CD4-positive, alpha-beta T cell treated with Interferon alpha-2 for 1 hour (primary cell): Measurements from ENCODE around the gene CAPN15.
"Not testable (repeated sequence)": the region's sequence is repeated elsewhere in the genome, so short reads cannot be mapped to it uniquely, and the experiment has no call there.

ENCODE experiments used
- DNase-seq, 2 donors: peaks; one replicate each; pipeline ENCODE4 v3.0.0-alpha.2; 2020 to 2022

Gene CAPN15

DNA sequence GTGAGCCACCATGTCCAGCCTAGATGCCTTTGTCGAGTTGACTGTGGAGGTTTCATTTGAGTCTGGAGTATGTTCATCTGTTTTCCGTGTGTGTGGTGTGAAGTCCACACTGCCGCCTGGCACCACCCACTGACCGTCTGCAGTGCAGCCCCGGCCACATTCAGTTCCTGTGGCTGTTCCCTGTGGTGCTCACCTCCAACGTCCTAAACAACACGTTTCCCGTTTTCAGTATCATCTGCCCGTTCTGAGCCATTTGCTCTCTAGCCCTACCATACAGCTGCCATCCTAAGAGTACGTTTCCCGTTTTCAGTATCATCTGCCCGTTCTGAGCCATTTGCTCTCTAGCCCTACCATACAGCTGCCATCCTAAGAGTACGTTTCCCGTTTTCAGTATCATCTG lies 20.0 kb upstream of the CAPN15 start:
- not testable (repeated sequence) for DNase-seq

DNA sequence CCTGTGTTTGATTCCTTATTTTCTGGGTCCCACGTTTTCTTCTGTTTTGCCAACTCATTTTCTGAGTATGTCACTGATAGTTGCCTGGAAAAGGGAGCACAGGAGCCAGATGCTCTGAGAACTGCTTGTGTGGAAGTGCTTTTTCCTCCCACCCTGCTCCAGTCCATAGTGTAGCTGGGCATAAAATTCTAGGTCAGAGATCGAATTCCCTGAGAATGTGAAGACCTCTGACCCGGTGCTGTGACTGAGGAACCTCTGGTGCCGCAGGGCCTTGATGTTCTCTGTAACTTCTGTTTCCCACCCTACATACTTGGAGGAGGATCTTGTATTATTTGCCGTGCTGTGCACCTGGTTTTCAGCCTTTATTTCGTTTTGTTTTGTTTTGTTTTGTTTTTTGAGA lies 19.5 kb upstream of the CAPN15 start:
- no peak for DNase-seq

DNA sequence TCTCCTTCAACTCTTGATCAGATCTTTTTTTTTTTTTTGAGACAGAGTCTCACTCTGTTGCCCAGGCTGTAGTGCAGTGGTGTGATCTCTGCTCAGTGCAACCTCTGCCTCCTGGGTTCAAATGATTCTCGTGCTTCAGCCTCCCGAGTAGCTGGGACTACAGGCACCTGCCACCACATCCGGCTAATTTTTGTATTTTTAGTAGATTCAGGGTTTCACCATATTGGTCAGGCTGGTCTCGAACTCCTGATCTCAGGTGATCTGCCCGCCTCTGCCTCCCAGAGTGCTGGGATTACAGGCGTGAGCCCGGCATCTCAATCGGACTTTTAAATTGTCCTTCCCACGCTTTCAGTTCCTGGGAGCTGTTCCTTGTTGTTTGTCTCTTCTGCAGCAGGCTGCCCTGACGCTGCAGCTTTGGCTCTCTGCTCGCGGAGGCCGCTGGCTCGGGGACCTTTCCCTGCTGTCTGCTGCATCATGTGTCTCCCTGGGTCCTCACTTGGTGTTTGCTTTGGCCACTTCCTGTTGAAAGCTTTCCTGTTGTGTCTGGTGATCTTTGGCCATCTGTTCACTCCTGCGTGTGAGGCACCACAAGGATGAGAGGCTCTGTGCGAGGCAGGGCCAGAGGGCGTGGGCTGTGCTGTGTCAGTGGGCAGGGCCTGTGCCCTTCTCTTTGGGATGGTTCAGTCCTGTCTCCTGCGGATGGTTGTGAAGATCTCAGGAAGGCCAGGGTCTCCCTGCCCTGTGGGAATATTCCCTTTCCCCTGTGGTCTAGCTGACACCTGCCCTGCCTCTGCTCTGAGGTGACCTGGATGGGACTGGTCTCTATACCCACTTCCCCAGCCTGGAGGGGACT lies 18.4 kb upstream of the CAPN15 start:
- no peak for DNase-seq

DNA sequence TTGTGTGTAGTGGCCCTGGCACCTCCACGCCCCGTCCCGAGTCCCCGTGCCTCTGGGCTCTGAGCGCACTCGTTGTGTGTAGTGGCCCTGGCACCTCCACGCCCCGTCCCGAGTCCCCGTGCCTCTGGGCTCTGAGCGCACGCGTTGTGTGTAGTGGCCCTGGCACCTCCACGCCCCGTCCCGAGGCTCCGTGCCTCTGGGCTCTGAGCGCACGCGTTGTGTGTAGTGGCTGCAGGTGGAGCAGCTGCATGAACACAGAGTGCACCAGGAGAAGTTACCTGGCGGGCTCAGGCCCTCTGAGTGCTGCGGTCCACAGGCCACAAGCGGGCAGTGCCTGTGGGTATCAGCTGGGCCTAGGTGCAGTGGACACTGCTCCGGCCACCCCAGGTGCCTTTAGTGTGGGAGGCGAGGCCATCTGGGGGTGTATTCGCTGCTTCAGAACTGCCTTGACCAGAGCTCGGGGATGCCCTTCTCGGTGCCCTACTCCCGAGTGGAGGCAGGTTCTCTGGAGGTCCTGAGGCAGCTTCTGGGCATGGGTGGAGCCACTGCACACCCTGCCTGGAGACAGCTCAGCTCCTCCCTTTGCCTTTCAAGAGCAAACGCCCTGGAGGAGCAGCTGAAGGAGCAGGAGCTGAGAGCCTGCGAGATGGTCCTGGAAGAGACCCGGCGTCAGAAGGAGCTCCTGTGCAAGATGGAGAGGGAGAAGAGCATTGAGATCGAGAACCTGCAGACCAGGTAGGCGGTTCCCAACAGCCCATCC lies 17.3 kb upstream of the CAPN15 start:
- DNase-seq: no peak

DNA sequence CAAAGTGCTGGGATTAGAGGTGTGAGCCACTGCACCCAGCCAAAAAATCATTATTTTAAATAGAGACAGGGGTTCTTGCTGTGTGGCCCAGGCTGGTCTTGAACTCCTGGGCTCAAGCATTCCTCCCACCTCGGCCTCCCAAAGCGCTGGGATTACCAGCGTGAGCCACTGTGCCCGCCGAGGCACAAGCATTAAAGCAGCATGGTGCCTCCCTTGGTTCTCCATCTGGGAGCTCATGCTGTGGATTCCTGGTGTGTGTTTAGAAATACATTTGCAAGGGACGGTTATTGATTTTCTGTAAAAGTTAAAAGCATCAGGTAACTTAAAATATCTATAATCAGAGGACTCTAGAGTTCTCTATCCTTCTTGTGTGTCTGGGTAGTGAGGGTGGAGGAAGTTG lies 14.7 kb upstream of the CAPN15 start:
- no peak for DNase-seq

DNA sequence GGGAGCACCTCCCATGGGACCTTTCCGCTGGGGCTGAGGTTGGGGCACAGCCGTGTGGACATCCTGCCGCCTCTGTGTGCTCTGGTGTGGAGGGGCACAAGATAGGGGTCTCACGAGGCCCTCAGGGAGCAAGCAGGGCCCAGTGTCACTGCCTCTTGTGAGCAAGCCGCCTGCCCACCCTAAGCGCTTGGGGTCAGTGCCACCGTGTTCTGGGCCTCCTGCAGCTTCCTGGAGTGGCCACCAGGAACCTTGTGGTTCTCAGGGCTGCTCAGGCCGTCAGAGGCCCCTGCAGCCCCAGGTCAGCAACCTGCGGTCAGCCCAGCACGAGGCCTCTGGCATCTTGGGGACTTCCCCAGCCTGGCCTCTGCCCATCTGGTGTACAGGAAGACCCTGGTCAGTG lies 13.6 kb upstream of the CAPN15 start:
- DNase-seq: no peak

DNA sequence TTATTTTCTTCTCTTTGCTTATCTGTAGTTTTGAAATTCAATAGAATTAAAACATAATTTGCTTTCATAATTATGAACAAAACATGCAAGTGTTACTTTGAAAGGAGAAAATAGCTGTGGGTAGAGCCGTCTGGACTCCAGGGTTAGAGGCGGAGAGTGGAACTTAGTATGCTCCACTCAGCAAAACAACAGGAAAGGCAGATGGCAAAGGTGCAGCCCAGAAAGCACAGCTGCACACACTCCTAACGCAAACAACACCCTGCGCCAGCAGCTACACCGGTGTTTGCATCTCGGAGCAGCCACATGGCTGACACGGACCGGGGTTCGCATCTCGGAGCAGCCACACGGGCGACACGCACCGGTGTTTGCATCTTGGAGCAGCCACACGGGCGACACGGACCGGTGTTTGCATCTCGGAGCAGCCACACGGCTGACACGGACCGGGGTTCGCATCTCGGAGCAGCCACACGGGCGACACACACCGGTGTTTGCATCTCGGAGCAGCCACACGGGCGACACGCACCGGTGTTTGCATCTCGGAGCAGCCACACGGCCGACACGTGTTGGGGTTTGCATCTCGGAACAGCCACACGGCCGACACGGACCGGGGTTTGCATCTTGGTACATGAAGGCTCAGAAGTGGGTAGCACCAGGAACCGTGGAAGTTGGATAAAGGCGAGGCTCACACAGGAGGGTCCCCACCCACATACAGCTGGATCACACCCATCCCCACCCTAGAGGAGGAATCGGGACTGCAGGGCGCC lies 12.2 kb upstream of the CAPN15 start:
- DNase-seq: no peak

DNA sequence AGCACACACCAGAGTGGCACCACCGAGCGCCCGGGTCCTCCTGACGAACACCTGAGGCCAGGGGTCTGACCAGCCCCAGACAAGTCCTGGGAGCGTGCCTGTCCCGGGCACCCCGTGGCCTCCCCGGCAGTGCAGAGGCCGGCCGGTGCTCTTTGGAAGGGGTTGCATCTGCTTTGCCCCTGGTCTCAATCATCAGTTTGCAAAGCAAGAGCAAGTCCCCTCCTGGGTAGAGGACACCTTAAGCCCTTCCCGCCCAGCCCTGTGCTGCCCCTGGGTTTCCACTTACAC lies 11.6 kb upstream of the CAPN15 start:
- DNase-seq: no peak

DNA sequence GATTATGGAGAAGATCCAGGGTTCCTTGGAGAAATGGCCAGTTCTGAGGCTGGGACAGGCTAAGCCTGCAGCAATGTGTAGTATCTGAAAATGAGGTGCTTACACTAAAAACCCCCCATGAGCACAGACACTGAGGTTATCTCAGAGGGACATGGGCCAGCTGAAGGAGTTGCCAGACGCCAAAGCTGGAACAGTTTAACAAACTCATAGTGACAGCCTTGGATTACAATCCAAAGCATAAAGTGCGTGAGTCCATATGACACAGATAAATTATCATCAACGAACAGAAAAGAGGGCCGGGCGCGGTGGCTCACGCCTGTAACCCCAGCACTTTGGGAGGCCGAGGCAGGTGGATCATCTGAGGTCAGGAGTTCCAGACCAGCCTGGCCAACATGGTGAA lies 11.2 kb upstream of the CAPN15 start:
- DNase-seq: no peak

DNA sequence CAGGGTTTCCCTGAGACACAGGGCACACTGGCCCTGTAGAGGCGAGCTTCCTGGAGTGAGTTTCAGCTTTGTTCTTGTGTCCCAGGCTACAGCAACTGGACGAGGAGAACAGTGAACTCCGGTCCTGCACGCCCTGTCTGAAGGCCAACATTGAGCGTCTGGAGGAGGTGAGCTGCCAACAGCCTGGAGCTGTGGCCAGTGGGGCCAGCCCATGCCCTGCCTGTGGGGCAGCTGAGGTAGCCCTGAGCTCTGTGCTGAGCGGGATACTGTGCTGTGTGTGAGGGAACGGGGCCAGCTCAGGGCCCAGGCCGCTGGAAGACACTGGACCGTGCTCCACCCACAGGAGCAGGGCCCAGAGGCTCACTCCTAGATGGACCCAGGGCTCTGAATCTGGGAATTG lies 8.7 kb upstream of the CAPN15 start:
- no peak for DNase-seq

DNA sequence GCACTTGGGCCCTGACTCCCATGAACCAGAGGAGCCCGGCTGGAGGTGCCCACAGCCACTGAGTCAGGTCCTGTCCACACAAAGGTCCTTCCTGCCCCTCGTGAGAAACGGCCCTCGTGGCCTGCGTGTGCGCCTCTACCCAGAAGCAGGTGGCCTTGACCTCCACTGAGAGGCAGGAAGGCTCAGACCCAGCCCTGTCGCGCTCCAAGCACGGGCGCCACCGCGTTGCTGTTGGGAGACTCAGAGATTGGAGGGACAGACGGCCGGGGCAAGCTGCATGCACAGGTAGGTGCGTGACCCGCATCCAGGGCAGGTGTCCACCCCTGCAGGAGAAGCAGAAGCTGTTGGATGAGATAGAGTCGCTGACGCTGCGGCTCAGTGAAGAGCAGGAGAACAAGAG lies 8.1 kb upstream of the CAPN15 start:
- DNase-seq: no peak

DNA sequence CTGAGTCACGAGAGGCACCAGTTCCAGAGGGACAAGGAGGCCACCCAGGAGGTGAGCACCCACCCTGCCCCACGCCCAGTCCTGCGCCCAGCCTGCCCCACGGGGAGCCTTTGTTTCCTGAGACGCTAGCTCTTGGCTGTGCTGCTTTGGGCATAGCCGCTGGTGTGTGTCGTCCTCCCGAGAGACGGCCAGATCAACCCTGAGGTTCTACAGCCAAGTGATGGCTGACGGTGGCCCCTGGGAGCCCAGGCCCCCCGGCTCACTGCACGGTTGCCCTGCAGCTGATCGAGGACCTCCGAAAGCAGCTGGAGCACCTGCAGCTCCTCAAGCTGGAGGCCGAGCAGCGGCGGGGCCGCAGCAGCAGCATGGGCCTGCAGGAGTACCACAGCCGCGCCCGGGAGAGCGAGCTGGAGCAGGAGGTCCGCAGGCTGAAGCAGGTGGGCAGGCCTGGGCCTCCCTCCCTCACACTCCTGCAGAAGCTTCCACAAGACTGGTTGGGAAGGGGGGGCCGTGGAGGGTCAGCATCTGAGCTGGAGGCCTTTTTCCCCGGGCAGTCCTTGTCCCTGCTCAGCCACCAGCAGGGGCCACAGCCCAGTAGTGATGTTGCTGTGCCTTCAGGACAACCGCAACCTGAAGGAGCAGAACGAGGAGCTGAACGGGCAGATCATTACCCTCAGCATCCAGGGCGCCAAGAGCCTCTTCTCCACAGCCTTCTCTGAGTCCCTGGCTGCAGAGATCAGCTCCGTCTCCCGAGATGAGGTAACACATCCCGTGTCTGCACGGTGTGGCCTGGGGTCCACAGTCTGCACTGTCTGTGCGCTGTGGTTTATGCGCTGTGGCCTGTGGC lies 7.4 kb upstream of the CAPN15 start:
- no peak for DNase-seq

DNA sequence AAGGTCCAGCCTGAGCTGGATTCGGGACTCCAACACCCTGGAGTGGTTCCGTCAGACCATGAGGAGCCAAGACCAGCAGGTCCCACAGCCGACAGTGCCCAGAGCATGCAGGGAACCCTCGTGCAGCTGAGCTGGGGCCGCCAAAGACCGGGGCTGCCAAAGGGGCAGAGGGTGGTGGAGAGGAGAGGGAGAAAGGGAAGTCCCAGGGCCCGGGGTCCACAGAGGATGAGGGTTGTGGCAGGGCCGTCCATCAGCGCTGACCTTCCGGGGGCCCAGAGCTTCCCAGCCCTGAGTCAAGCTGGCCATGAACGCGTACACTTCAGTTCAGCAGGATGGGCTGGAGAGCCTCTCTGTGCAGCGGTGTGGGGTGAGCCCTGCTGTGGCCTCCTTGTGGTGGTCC lies 6.7 kb upstream of the CAPN15 start:
- DNase-seq: no peak

DNA sequence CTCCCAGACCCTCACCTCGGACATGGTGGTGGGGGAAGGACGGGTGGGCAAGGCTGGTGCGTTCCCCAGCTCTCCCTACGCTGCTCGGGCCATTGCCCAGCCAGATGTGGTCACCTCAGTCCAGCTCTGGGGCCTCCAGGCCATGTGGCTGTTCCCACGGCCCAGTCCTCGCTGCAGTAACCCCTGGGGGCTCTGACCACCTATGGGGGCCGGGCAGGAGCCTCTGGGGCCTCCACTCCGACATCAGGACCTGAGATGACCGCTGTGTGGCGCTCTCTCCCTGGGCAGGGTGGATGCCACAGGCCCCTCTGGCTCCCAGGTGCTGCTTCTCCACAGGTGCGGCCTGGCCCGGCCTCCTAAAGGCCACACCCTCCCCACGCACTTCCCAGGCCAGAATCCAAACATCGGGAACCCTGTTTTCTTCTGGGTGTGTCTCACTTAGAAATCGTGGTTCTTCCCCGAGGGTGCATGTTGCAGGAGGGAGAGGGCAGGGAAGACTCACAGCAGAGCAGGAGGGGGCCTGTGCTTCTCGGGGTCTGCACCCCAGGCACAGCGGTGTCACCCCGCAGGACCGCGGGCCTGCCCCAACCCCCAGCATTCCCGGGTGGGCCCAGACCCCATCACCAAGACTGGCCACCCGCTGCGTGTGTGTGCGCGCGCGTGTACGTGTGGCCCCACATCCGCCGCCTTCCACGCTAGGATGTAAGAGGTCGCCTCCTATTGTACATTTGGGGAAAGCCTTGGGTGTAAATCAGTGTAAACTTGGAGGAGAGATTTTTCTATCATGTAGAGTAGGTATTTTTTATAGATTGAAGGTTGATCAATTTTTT lies 5.9 kb upstream of the CAPN15 start:
- DNase-seq: no peak

DNA sequence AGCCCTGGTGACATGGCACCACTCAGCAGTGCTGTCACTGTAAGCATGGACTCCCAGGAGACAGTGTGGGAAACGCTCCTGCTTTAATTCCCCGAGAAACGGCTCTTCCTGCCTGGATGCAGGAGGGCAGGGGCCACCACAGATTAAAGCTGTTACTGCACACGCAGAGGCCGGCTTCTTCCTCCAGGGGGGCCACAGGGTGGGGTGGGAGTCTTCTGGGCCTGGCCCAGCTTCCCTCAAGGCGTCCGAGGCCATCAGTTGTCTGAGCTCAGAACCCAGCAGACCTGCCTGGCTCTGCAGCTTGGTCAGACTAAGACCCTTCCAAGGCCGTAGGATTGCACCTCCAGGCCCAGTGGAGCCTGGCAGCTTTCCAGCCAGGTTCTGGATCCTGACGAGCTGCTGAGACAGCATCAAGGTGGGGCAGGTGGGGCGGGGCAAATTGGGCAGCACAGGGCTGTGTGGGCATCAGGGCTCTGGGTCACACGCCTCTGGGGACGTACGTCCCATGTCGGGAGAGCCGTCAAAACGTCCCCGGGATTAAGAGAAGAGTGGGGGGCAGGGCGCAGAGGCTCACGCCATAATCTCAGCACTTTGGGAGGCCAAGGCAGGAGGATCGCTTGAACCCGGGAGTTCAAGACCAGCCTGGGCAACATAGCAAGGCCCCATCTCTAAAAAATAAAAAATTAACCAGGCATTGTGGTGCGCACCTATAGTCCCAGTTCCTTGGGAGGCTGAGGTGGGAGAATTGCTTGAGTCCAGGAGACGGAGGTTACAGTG lies 5.0 kb upstream of the CAPN15 start:
- no peak for DNase-seq

DNA sequence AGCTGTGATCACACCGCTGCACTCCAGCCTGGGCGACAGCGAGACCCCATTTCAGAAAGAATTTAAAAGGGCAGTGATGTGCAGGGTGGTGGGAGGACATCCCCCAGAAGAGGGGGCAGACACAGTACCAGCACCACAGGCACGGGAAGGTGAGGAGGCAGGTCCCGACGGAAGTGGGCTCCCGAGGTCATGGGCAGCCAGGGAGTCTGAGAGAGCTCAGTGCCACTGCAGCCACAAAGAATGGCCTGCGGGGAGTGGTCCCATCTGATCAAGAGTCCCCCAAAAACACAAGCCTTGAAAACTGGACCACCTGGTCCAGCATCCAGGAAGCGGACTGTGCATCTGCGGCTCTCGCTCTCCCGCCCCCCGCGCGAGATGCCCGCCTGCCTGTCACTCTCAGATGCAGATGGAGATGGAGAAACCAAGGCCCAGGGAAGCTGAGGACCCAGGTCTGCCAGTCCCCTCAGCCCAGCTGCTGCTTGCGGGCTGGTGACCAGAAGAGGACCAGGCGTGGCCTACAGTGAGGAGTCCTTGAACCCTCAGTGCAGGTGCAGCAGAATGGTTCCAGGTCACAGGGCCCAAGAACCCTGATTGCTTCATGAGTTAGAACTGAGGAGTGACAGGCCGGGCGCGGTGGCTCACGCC lies 4.3 kb upstream of the CAPN15 start:
- no peak for DNase-seq

DNA sequence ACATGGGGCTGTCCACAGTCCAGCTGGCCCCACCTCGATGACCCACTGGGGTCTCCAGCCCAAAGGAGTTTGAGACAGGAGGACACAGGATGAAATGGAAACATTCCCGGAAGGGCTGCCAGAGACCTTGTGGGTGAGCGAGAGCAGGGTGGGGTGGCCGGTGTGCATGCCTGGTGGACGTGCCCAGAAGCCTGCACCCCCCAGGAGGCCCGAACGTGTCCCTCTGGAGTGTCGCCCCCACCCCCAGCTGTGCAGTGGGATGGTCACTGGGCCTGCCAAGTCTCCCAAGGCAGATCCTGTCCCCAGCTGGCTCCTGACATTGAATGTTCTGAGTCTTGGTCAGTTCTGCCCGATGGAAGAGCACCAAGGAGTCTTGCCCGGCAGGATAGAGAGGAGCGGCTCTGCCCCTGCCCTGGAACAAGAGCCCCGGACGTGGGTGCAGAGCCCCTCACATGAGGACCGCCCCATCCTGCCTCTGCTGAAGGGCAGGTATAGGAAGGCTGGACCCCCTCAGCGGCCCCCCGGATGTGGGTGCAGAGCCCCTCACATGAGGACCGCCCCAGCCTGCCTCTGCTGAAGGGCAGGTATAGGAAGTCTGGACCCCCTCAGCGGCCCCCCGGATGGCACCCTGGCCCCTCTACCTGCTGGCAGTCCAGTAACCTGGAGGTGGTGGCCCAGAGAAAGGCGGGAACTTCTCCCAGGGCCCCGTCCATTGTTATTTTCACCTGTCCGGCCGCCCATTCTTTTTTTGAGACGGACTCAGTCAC lies 3.1 kb upstream of the CAPN15 start:
- DNase-seq: no peak

DNA sequence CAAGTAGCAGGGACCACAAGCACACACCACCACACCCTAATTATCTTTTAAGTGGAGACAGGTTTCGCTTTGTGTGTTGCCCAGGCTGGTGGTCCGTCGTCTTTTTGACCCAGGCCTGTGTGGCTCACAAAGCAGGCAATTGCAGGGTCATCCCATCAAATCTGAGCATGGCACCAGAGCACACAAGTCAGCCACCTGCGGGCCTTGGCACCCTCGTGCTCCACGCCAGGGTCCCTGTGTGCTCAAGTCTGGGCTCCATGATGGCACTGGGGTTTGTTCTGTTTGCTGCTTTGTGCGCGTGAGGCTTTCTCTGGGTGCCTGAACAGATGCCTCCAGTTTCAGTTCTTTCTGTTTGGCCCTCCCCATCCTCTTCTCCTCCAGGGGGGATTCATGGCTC lies 2.4 kb upstream of the CAPN15 start:
- DNase-seq: no peak

DNA sequence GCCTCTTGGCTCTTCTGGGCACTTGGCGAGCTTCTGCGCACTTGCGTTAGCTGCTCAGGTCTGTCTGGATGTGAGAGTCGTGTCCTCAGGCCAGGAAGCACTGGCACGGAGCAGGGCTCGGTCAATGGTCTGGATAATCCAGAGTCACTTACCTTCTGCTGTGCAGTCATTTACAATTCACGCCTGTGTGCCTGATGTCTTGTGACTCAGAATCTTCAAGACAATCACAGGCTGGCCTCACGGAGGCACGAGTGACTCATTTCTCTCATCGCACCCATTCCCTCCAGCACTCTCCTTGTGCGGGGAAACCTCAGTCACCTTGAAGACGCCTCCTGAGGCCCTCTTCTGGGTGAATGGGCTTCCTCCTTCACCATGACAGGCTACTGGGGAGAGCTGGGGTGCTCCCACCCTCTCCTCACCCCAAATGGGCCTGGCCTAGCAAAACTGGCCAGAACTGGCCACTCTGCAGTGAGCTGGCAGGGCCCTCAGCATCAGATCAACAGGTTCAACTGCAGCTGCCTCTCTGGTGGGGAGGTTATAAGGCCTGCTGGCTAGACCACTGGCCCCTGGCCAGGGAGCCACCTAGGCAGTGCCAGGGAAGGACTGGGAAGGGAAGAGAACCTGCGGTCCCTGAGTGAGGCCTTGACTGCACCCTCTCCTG lies 1.9 kb upstream of the CAPN15 start:
- DNase-seq: peak; percentile 9 to 42
